Lower lobe of right lung (tissue), 2 donors: Measurements from ENCODE around the gene RTRAF. TPM values are rescaled to one million over a fixed set of nuclear protein-coding genes. Genes with fewer than 3 reads are reported as not detected.

ENCODE experiments used
- ATAC-seq, 2 donors: fragments of 200-7000 bp; cut with Tn5 transposase; one replicate each; pipeline ENCODE4 v1.9.1; 2020 to 2022; ENCODE audit warnings: mild to moderate bottlenecking in 2 of 2, moderate library complexity in 2 of 2
- DNase-seq: peaks from one replicate; pipeline ENCODE4 v3.0.0-alpha.2; 2020
- H3K27ac ChIP-seq: fragments of 200-600 bp; one replicate; pipeline ENCODE4 v1.8.0; 2022
- H3K27me3 ChIP-seq: fragments of 200-600 bp; one replicate; pipeline ENCODE4 v1.8.0; 2022; ENCODE audit warnings: low read depth
- H3K36me3 ChIP-seq: fragments of 200-600 bp; one replicate; pipeline ENCODE4 v1.8.0; 2022; ENCODE audit warnings: mild to moderate bottlenecking
- H3K4me1 ChIP-seq: fragments of 200-600 bp; one replicate; pipeline ENCODE4 v1.8.0; 2022
- H3K4me3 ChIP-seq: fragments of 200-600 bp; one replicate; pipeline ENCODE4 v1.8.0; 2022; ENCODE audit warnings: mild to moderate bottlenecking
- H3K9me3 ChIP-seq: fragments of 200-600 bp; one replicate; pipeline ENCODE4 v1.8.0; 2022
- intact Hi-C: fragments of 100-400 bp; cut with DNase I; formaldehyde crosslinking; loops from one replicate; pipeline ENCODE4 v1.11.0; 2022
- total RNA-seq: library from RNA; stranded (reverse); fragmentation: NEBNext Ultra II Directional; extraction: Animal tissue kit (Norgen Biotek cat#: 25700); gene quantifications from one replicate; pipeline ENCODE4 v1.2.1, GENCODE V29; 2021
- TF ChIP-seq, protein P1 (sequence below): fragments of 200-600 bp; IDR thresholded peaks from one replicate; pipeline ENCODE4 v1.8.0; 2022; ENCODE audit warnings: antibody characterized with exemption, mild to moderate bottlenecking
- donor health status: DM: no; HTN: yes; CAD: no; lungs with severe emphysema.

The RTRAF gene
- total RNA-seq, 1 donor from 2014 or later = 124 TPM

DNA sequence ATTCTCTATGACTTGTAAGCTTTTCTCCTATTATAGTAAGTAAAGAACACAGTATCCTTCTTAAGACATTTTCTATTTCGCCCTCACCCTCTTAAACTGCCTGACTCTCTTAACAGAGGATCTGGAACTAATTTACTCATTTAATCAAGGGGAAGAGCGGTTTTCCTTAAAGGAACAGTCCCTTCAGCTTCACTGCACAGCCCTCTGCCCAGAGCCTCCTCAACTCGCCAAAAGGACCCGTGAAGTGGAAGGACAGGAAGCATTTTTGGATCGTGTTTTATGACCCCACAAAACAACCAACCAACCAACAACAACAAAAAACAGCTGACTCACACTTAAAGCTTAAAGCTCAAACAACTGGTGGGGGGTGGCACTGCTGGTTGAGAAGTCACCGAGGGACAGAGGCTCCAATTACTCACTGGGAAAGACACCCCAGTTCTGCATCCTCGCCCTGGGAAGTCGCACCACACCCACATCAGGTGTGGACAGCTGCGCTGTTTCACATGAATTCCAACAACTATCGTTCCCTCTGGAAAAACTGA lies 43.8 kb downstream of the RTRAF start:
- no peak overlapping the region for H3K4me3 ChIP-seq
- ATAC-seq (no peak), DNase-seq (no peak)
- no peaks in the 10 kb centered on the region for H3K36me3 ChIP-seq
- no peaks in the 10 kb centered on the region for H3K27me3 ChIP-seq
- intact Hi-C loops = no loop called here
- no peaks in the 10 kb centered on the region for H3K9me3 ChIP-seq
- H3K27ac ChIP-seq = no peak overlapping the region
- no peaks in the 10 kb centered on the region for H3K4me1 ChIP-seq
- TF ChIP-seq, protein P1, sequence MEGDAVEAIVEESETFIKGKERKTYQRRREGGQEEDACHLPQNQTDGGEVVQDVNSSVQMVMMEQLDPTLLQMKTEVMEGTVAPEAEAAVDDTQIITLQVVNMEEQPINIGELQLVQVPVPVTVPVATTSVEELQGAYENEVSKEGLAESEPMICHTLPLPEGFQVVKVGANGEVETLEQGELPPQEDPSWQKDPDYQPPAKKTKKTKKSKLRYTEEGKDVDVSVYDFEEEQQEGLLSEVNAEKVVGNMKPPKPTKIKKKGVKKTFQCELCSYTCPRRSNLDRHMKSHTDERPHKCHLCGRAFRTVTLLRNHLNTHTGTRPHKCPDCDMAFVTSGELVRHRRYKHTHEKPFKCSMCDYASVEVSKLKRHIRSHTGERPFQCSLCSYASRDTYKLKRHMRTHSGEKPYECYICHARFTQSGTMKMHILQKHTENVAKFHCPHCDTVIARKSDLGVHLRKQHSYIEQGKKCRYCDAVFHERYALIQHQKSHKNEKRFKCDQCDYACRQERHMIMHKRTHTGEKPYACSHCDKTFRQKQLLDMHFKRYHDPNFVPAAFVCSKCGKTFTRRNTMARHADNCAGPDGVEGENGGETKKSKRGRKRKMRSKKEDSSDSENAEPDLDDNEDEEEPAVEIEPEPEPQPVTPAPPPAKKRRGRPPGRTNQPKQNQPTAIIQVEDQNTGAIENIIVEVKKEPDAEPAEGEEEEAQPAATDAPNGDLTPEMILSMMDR = no peak

DNA sequence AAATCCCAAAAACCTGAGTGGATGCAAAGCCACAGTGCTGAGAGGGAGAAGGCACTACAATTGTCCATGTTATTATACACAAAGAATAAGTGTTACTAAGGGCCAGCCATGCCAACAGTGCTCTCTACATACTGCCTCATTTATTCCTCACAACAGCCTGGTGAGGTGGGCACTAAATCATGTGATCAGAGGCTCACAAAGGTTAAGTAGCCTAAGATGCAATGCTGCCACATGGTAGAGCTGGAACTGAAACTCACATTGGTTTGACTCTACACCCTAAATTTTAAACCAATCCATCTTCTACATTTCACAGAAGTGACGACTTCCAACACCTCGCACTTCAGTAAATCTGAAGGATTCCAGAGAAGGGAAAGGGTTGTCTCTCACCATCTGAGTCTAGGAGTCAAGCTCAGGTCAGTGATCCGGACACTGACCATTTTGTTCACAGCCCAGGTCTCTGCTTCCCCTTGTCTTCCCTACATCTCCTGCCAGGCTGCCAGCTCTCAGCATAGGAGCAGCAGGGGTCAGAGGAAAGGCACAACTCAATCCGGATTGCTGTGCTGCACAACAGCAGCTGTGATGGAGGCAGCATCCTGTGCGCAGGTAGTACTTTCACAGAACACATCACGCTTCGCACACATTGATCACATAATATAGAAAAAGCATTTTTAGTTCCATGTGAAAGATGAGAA lies 49.9 kb downstream of the RTRAF start:
- no peak overlapping the region for H3K4me3 ChIP-seq
- no peaks in the 10 kb centered on the region for H3K27me3 ChIP-seq
- peaks cover 5% of the 10 kb centered on the region for H3K4me1 ChIP-seq
- no peaks in the 10 kb centered on the region for H3K9me3 ChIP-seq
- intact Hi-C loops = no loop called here
- TF ChIP-seq, protein P1 = no peak
- no peak for DNase-seq
- H3K36me3 ChIP-seq = peaks cover 22% of the 10 kb centered on the region
- no peak overlapping the region for H3K27ac ChIP-seq
- ATAC-seq = no peak

DNA sequence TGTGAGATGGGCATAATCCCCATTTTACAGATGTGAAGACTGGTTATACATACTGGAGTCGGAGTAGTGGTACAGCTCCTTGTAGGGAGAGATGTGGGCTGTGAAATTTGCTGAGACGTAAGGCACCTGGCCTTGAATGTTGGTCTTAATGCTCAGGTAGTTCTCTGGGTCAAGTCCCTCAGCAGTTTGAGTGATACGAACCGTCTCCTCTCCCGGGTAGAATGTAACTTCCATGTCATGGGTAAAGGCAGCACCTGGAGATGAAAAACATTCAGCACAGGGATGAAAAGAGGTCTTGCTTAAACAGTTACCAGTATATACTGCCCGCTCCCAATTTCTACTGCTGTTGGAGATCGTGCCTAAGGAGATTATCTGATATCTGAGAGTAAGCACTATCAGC lies 51.3 kb downstream of the RTRAF start:
- Histone ChIP-seq H3K9me3 (no peaks in the 10 kb centered on the region), H3K4me1 (peaks cover 5% of the 10 kb centered on the region), H3K27me3 (no peaks in the 10 kb centered on the region), H3K27ac (no peak overlapping the region), H3K36me3 (peaks cover 22% of the 10 kb centered on the region), H3K4me3 (no peak overlapping the region)
- intact Hi-C loops = no loop called here
- ATAC-seq = no peak
- no peak for DNase-seq
- TF ChIP-seq, protein P1 = no peak

DNA sequence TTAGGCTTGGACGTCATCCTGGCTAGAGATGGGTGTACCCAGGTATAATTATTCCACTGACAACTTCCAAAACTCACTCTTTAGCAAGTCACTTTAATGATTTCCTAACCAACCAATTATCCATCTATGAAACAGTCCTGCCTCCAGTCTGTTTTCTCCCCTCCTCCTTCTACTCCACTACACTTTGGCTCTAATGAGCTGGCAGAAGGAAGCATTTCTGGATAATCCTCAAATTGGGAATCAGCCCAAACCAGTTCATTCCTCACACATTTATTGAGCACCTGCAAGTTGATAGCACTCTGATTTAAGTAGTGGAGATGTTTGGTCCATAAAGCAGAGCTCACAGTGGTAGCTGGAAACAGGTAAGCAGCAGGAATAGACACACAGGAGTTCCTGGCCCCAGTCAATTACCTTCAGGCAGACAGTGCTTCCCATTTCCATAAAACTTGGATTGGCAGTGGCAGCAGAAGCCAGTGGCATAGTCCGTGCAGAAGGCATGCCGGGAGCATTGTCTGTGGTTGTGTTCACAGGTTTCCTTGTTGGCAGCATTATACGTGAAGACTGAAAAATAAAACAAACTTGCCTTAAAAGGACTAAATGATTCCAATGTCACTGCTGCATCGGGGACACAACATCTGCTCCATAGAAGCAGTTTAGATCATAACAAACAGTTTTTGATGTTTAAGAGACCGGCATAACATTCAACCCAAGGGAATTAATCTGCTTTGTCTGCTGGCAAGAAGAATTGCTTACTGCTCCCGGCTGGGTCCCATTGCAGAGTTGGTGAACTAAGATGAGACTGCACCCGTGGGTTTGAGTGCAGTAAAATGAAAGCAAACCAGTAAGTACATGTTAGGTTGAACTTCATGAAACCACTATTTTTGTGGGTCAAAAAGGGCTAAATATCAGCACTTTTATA lies 53.3 kb downstream of the RTRAF start:
- Histone ChIP-seq H3K36me3 (peaks cover 22% of the 10 kb centered on the region), H3K27me3 (no peaks in the 10 kb centered on the region), H3K9me3 (no peaks in the 10 kb centered on the region), H3K4me3 (no peak overlapping the region), H3K4me1 (peaks cover 5% of the 10 kb centered on the region), H3K27ac (no peak overlapping the region)
- DNase-seq (no peak), ATAC-seq (no peak)
- intact Hi-C loops = no loop called here
- TF ChIP-seq, protein P1 = no peak

DNA sequence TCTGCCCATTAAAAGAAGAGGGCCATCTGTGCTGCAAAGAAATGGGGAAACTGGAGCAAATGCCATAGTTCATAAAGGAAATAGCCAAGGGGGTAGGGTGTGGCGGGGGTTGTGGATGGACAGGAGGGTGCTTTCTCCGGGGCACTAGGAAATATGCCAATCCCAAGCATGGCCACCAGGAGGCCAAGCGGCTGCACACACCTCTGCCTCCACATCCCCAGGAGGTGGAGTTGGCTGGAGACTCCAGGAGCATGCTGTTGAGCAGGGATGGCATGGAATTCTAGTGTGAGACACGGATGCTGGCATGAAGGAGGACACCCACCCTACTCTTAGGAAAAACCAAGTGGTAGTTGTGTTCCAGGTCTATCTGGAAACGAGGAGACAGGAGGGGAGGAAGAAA lies 54.3 kb downstream of the RTRAF start:
- no peaks in the 10 kb centered on the region for H3K27me3 ChIP-seq
- TF ChIP-seq, protein P1 = peak; percentile 47
- DNase-seq (no peak), ATAC-seq (peak; percentile 46 to 61)
- H3K4me3 ChIP-seq = no peak overlapping the region
- H3K4me1 ChIP-seq = peaks cover 5% of the 10 kb centered on the region
- intact Hi-C loops = no loop called here
- H3K9me3 ChIP-seq = no peaks in the 10 kb centered on the region
- H3K27ac ChIP-seq = no peak overlapping the region
- peaks cover 18% of the 10 kb centered on the region for H3K36me3 ChIP-seq
